HEK293T (cell line): ENCODE data around the gene BCL2L15.

Experiments
- ARNT ChIP-seq: fragments of 450-650 bp; IDR thresholded peaks from 2 replicates; pipeline ENCODE4 v1.6.1; 2017; ENCODE audit warnings: mild to moderate bottlenecking
- BHLHE40 ChIP-seq: fragments of 450-650 bp; IDR thresholded peaks from 2 replicates; pipeline ENCODE4 v1.6.1; 2016; ENCODE audit warnings: mild to moderate bottlenecking, moderate library complexity, borderline replicate concordance
- ELF4 ChIP-seq: fragments of 450-650 bp; IDR thresholded peaks from 2 replicates; pipeline ENCODE4 v1.6.1; 2017; ENCODE audit warnings: antibody characterized with exemption
- FOXA1 ChIP-seq: fragments of 450-650 bp; IDR thresholded peaks from 2 replicates; pipeline ENCODE4 v1.6.1; 2016; ENCODE audit warnings: mild to moderate bottlenecking
- FOXK2 ChIP-seq: fragments of 450-650 bp; IDR thresholded peaks from 2 replicates; pipeline ENCODE4 v1.6.1; 2016; ENCODE audit warnings: mild to moderate bottlenecking
- FOXM1 ChIP-seq: fragments of 450-650 bp; IDR thresholded peaks from 2 replicates; pipeline ENCODE4 v1.6.1; 2017; ENCODE audit warnings: mild to moderate bottlenecking, borderline replicate concordance
- LEF1 ChIP-seq: fragments of 450-650 bp; IDR thresholded peaks from 2 replicates; pipeline ENCODE4 v1.6.1; 2017; ENCODE audit warnings: mild to moderate bottlenecking, borderline replicate concordance
- NFRKB ChIP-seq: fragments of 450-650 bp; IDR thresholded peaks from 2 replicates; pipeline ENCODE4 v1.6.1; 2016; ENCODE audit warnings: mild to moderate bottlenecking, moderate library complexity
- PKNOX1 ChIP-seq: fragments of 450-650 bp; IDR thresholded peaks from 2 replicates; pipeline ENCODE4 v1.6.1; 2016
- SP1 ChIP-seq: fragments of 450-650 bp; IDR thresholded peaks from 2 replicates; pipeline ENCODE4 v1.6.1; 2017
- TARDBP ChIP-seq: fragments of 450-650 bp; IDR thresholded peaks from 2 replicates; pipeline ENCODE4 v1.6.1; 2016
- ZNF384 ChIP-seq: fragments of 450-650 bp; IDR thresholded peaks from 2 replicates; pipeline ENCODE4 v1.6.1; 2016

- TF ChIP-seq FOXM1 (no peak), PKNOX1 (no peak), ARNT (no peak), SP1 (no peak), TARDBP (no peak), LEF1 (no peak), FOXA1 (no peak), BHLHE40 (no peak), NFRKB (no peak), FOXK2 (no peak), ELF4 (no peak), ZNF384 (no peak)
These were observed 15.7 kb downstream of the BCL2L15 start, which contains the start of gene PTPN22 for GRCh38 chr1:113871597-113872113.
